Epithelial cell of esophagus (primary cell): ENCODE data around the gene LRFN3.
"Not testable (repeated sequence)": the region's sequence is repeated elsewhere in the genome, so short reads cannot be mapped to it uniquely, and the experiment has no call there.

ENCODE experiments used
- DNase-seq: peaks from one replicate; pipeline ENCODE4 v3.0.0; 2010; ENCODE audit warnings: low read depth
- H3K4me3 ChIP-seq: 2 replicates; pipeline ENCODE4 v1.5.1; 2011; ENCODE audit warnings: mild to moderate bottlenecking, low read length, control low read depth
- TF ChIP-seq, protein P1 (sequence below): IDR thresholded peaks from 2 replicates; pipeline ENCODE4 v1.5.1; 2011; ENCODE audit warnings: low read depth, mild to moderate bottlenecking, low read length, control low read depth, inconsistent platforms; ENCODE audit not compliant: insufficient read depth; ENCODE audit errors: missing control alignments

The LRFN3 gene

DNA sequence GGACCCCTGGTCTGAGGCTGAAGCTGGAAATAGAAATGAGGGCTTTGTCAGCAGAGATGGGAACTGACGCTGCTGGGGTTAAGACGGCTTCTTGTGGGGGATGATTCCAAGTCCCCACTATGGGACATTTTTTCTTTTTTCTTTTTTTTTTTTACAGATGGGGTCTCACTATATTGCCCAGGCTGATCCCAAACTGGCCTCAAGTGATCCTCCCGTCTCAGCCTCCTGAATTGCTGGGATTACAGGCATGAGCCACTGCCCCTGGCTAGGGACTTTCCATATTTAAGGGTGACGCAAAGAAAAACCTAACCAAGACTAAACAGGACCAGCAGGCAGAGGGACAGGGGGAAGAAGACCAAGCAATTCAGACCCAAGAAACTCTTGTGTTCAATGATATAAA is 10.0 kb downstream of the LRFN3 start:
- no peak for DNase-seq
- TF ChIP-seq, protein P1, sequence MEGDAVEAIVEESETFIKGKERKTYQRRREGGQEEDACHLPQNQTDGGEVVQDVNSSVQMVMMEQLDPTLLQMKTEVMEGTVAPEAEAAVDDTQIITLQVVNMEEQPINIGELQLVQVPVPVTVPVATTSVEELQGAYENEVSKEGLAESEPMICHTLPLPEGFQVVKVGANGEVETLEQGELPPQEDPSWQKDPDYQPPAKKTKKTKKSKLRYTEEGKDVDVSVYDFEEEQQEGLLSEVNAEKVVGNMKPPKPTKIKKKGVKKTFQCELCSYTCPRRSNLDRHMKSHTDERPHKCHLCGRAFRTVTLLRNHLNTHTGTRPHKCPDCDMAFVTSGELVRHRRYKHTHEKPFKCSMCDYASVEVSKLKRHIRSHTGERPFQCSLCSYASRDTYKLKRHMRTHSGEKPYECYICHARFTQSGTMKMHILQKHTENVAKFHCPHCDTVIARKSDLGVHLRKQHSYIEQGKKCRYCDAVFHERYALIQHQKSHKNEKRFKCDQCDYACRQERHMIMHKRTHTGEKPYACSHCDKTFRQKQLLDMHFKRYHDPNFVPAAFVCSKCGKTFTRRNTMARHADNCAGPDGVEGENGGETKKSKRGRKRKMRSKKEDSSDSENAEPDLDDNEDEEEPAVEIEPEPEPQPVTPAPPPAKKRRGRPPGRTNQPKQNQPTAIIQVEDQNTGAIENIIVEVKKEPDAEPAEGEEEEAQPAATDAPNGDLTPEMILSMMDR: no peak
- H3K4me3 ChIP-seq: no peak overlapping the region

DNA sequence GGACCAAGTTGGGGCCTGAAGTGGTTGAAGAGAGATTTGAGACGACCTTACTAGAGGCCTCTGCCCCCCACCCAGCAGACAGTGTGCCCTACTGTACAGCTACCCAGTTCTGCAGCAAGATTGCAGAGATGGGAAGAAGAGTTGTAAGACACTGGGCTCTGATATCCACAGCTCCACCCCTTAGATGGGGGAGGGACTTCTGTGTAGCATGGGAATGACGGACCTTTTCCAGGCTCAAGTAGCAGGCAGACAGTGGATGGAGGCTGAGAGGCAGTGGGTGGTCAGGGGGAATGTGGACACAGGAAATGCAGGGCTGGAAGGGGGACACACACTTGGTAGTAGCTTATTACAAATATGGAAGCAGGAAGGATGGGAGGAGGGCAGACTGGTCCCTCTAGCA is 13.0 kb downstream of the LRFN3 start:
- no peak overlapping the region for H3K4me3 ChIP-seq
- DNase-seq: no peak
- TF ChIP-seq, protein P1: no peak

DNA sequence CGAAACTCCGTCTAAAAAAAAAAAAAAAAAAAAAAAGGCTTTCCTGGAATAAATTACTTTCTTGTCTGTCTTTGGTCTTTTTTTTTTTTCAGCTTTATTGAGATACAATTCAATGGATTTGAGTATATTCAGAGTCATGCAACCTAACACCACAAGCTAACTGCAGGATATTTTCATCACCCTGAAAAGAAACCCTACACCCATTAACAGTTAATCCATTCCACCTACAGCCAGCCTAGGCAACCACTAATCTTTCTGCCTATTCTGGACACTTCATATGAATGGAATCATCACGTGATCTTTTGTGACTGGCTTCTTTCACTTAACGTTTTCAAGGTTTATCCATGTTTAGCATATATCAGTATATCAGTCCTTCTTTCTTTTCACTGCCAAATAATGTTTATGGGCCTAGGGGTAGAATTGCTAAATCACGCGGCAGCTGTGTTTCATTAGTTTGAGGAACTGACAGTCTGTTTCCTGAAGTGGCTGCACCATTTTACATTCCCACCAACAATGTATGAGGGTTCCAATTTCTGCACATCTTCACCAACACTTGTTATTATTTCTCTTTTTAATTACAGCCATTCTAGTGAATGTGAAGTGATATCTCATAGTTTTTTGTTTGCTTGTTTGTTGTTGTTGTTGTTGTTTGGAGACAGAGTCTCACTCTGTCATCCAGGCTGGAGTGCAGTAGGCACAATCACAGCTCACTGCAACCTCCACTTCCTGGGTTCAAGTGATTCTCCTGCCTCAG is 19.9 kb downstream of the LRFN3 start:
- H3K4me3 ChIP-seq: no peak overlapping the region
- TF ChIP-seq, protein P1: no peak
- no peak for DNase-seq

DNA sequence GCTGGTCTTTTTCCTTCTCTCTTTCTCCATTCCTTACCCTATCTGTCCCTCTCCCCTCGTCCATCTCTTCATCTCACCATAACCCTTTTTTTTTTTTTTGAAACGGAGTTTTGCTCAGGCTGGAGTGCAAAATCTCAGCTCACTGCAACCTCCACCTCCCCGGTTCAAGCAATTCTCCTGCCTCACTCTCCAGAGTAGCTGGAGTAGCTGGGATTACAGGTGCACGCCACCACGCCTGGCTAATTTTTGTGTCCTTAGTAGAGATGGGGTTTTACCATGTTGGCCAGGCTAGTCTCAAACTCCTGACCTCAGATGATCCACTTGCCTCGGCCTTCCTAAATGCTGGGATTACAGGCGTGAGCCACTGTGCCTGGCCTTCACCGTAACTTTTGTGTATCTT is 21.2 kb downstream of the LRFN3 start:
- not testable (repeated sequence) for H3K4me3 ChIP-seq, DNase-seq

DNA sequence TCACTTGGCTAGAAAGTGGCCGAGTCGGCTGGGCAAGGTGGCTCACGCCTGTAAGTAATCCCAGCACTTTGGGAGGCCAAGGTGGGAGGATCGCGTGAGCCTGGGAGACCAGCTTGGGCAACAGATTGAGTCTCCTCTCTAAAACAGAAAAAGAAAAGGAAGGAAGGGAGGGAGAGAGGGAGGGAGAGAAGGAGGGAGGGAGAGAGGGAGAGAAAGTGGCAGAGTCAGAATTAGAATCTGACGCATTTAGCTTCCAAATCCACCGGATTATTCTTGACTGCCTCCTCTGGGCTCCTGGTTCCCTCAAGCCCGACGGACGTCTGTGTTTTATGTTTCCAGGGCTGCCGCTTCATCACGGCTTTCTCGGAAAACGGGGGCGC is 22.5 kb downstream of the LRFN3 start:
- no peak overlapping the region for H3K4me3 ChIP-seq
- TF ChIP-seq, protein P1: no peak
- DNase-seq: no peak

DNA sequence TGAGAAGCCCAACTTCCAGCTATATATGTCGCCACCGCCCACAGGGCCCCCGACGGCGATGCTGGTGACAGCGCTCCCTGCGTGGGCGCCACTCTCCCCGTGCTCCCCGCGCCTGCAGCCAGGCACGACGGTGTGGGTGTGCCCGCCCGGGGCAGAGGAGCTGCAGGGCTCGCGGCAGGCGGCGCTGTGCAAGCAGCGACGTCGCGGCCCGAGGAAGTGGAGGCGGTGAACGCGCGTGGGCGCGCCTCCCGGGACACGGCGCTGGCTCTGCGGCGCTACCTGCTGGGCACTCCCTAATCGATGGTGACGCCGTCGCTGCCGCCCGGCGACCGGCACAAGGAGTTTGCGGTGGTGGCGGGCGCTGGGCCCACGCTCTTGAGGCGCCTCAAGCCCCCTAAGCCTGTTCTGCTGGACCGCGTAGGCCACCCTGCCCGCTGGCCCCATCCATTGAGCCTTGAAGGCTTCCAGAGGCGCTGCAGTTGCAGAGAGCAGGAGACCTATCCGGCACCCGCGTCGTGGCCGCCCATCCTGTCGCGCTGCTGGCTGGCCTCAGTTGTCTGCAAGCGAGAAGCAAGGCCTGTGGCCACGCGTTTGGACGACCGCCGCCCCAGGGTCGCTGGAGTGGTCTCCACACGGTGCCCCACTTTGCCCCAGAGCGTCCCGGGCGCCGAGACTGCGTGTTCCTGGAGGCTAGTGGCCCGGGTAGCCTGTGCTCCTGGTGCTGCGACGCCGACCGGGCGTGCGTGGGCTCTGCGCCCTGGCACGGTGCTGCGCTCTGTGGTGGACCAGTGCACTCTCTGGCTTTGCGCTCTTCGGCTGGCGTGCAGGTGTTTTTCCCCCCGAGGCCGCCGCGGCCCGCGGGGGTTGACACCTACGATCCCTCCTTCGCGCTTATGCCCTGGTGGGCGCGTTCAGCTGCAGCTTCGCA is 23.1 kb downstream of the LRFN3 start:
- no peak overlapping the region for H3K4me3 ChIP-seq
- DNase-seq: no peak

DNA sequence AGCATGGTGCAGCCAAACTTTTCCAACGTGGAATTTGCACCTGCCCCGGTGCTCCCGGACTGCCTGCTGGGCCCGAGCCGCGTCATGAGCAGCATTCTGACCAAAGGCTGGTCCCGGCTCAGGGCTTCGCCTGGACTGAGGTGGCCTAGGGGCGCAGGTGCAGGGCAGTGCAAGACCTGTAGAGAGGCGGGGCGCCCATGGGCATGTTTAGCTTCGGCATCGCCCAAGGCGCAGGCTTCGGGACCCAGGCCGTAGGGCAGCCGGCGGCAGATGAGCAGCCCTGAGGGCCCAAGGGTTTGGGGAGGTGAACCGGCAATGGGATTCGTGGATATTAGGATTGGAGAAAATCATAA is 23.8 kb downstream of the LRFN3 start:
- DNase-seq: no peak
- TF ChIP-seq, protein P1: no peak
- H3K4me3 ChIP-seq: no peak overlapping the region

More for the DNA sequence above, 23.1 kb downstream of the LRFN3 start:
- TF ChIP-seq, protein P1: no peak
